Neural cell (in vitro differentiated cells): ENCODE measurements around the gene SLMAP.

Experiments
- CTCF ChIP-seq: fragments of 450-650 bp; IDR thresholded peaks from 2 replicates; pipeline ENCODE4 v1.5.1; 2014; ENCODE audit warnings: antibody characterized with exemption, mild to moderate bottlenecking, moderate library complexity; ENCODE audit not compliant: poor library complexity, severe bottlenecking
- EZH2 ChIP-seq: fragments of 200-600, 300-800 bp; shearing (Covaris generic), sonication (generic); IDR thresholded peaks from 2 replicates; pipeline ENCODE4 v1.6.1; 2014; ENCODE audit warnings: antibody characterized with exemption, low read length, borderline replicate concordance, mild to moderate bottlenecking; ENCODE audit not compliant: insufficient read depth, poor library complexity, severe bottlenecking
- TAF1 ChIP-seq: IDR thresholded peaks from 2 replicates; pipeline ENCODE4 v1.6.1; 2012; ENCODE audit warnings: low read depth

GRCh38 chr3:57966829-57967228, 210.7 kb downstream of the SLMAP start:
- no peak for TF ChIP-seq CTCF
- no peak for TF ChIP-seq EZH2
- no peak for TF ChIP-seq TAF1
